HepG2 (cell line): ENCODE data around the gene DALRD3. TPM values are rescaled to one million over a fixed set of nuclear protein-coding genes. Genes with fewer than 3 reads are reported as not detected.

ENCODE experiments used
- ATF2 ChIP-seq: sonication (generic); formaldehyde crosslinking; IDR thresholded peaks from 2 replicates; pipeline ENCODE4 v1.4.0; 2020; ENCODE audit warnings: missing genetic modification reagents
- CBX5 ChIP-seq: sonication (generic); formaldehyde crosslinking; IDR thresholded peaks from 2 replicates; pipeline ENCODE4 v1.4.0; 2020; ENCODE audit warnings: missing genetic modification reagents, borderline replicate concordance
- DBP ChIP-seq: sonication (generic); formaldehyde crosslinking; IDR thresholded peaks from 2 replicates; pipeline ENCODE4 v1.4.0; 2020; ENCODE audit warnings: missing genetic modification reagents; ENCODE audit errors: not compliant biosample characterization
- EED ChIP-seq: sonication (generic); formaldehyde crosslinking; IDR thresholded peaks from 2 replicates; pipeline ENCODE4 v1.5.0; 2020; ENCODE audit warnings: mild to moderate bottlenecking, missing genetic modification reagents
- ERF ChIP-seq: IDR thresholded peaks from 2 replicates; pipeline ENCODE4 v1.6.1; 2018; ENCODE audit warnings: missing biosample characterization, missing genetic modification reagents
- HES4 ChIP-seq: sonication (generic); formaldehyde crosslinking; IDR thresholded peaks from 2 replicates; pipeline ENCODE4 v1.9.0; 2021; ENCODE audit warnings: mild to moderate bottlenecking, missing genetic modification reagents, borderline replicate concordance
- IKZF5 ChIP-seq: IDR thresholded peaks from 2 replicates; pipeline ENCODE4 v1.6.1; 2018; ENCODE audit warnings: missing genetic modification reagents, mild to moderate bottlenecking, missing compliant biosample characterization
- MIXL1 ChIP-seq: IDR thresholded peaks from 2 replicates; pipeline ENCODE4 v1.6.1; 2016
- MLX ChIP-seq: IDR thresholded peaks from 2 replicates; pipeline ENCODE4 v1.6.1; 2016
- NPAS2 ChIP-seq: sonication (generic); formaldehyde crosslinking; IDR thresholded peaks from 2 replicates; pipeline ENCODE4 v1.8.0; 2022; ENCODE audit warnings: mild to moderate bottlenecking, missing genetic modification reagents, borderline replicate concordance
- NR3C1 ChIP-seq: sonication (generic); formaldehyde crosslinking; IDR thresholded peaks from 2 replicates; pipeline ENCODE4 v1.4.0; 2020; ENCODE audit warnings: missing genetic modification reagents
- ZBTB38 ChIP-seq: sonication (generic); formaldehyde crosslinking; IDR thresholded peaks from 2 replicates; pipeline ENCODE4 v1.5.1; 2020; ENCODE audit warnings: mild to moderate bottlenecking, missing genetic modification reagents
- ZFYVE20 ChIP-seq: sonication (generic); formaldehyde crosslinking; IDR thresholded peaks from 2 replicates; pipeline ENCODE4 v1.8.0; 2023; ENCODE audit warnings: low read depth, mild to moderate bottlenecking, moderate library complexity, missing genetic modification reagents, borderline replicate concordance
- ZNF224 ChIP-seq: sonication (generic); formaldehyde crosslinking; IDR thresholded peaks from 2 replicates; pipeline ENCODE4 v1.5.0; 2020; ENCODE audit warnings: mild to moderate bottlenecking, missing genetic modification reagents
- ZNF33A ChIP-seq: sonication (generic); formaldehyde crosslinking; IDR thresholded peaks from 2 replicates; pipeline ENCODE4 v1.5.1; 2020; ENCODE audit warnings: missing genetic modification reagents, mild to moderate bottlenecking, moderate library complexity, borderline replicate concordance
- ZNF34 ChIP-seq: sonication (generic); formaldehyde crosslinking; IDR thresholded peaks from 2 replicates; pipeline ENCODE4 v1.4.0; 2020; ENCODE audit warnings: mild to moderate bottlenecking, missing genetic modification reagents, borderline replicate concordance
- ZNF737 ChIP-seq: sonication (generic); formaldehyde crosslinking; IDR thresholded peaks from 2 replicates; pipeline ENCODE4 v1.5.0; 2020; ENCODE audit warnings: missing genetic modification reagents, mild to moderate bottlenecking, borderline replicate concordance
- ZNF788 ChIP-seq: sonication (generic); formaldehyde crosslinking; IDR thresholded peaks from 2 replicates; pipeline ENCODE4 v1.5.0; 2020; ENCODE audit warnings: mild to moderate bottlenecking, missing genetic modification reagents, borderline replicate concordance
- polyA plus RNA-seq, 8 experiments: library from polyadenylated mRNA; depleted of rRNA in 3 of 8; stranded (reverse) in 7 of 8; unstranded in 1 of 8; fragments of >200 nt; fragmentation: Illumina TruSeq in 4 of 8; extraction: Trizol in 4 of 8; gene quantifications; 2 replicates each; pipeline versions ENCODE4 v1.2.1 to v1.2.3, GENCODE V29; 2011 to 2016; ENCODE audit warnings: low read depth in 4 of 8, missing spikeins in 1 of 8, mixed read lengths in 1 of 8; ENCODE audit not compliant: insufficient read depth in 1 of 8
- total RNA-seq, 5 experiments: library from RNA; depleted of rRNA; stranded (reverse); fragments of >200 nt; fragmentation: Illumina TruSeq; extraction: Trizol; gene quantifications; 2 replicates each; pipeline ENCODE4 v1.2.3, GENCODE V29; 2016; ENCODE audit warnings: low read depth in 1 of 5
- TF ChIP-seq, protein P1 (sequence below): IDR thresholded peaks from 2 replicates; pipeline ENCODE4 v1.6.1; 2012; ENCODE audit warnings: low read depth, low read length, improper control_type of control experiment
- TF ChIP-seq, protein P2 (sequence below): sonication (generic); formaldehyde crosslinking; IDR thresholded peaks from 2 replicates; pipeline ENCODE4 v1.5.0; 2020; ENCODE audit warnings: missing genetic modification reagents

Gene DALRD3
- total and polyA plus RNA-seq, 2 of the 13 experiments (the other 11 are each of a cell fraction or from before 2014, with no cell fraction given) = 19.9 to 36.5 TPM

- TF ChIP-seq ZFYVE20 (CRISPR knock-in tag) (no peak), MLX (CRISPR knock-in tag) (no peak), NPAS2 (CRISPR knock-in tag) (no peak), CBX5 (CRISPR knock-in tag) (0 out of 2 replicates have a peak, but pooled peaks have one; percentile 29), ZNF224 (CRISPR knock-in tag) (peak; percentile 89), ZNF737 (CRISPR knock-in tag) (no peak; the same call in 1 of the 2 replicates), ZBTB38 (no peak), ATF2 (CRISPR knock-in tag) (peak; percentile 85), ZNF33A (CRISPR knock-in tag) (no peak; the same call in 1 of the 2 replicates), EED (CRISPR knock-in tag) (peak; percentile 76), HES4 (CRISPR knock-in tag) (no peak), ZNF34 (CRISPR knock-in tag) (no peak), DBP (CRISPR knock-in tag) (peak; percentile 87), ERF (CRISPR knock-in tag) (no peak; the same call in 1 of the 2 replicates), IKZF5 (CRISPR knock-in tag) (no peak; the same call in none of the 2 replicates), ZNF788 (CRISPR knock-in tag) (peak; percentile 96), NR3C1 (CRISPR knock-in tag) (no peak), MIXL1 (CRISPR knock-in tag) (no peak; the same call in 1 of the 2 replicates)
- TF ChIP-seq, protein P1, sequence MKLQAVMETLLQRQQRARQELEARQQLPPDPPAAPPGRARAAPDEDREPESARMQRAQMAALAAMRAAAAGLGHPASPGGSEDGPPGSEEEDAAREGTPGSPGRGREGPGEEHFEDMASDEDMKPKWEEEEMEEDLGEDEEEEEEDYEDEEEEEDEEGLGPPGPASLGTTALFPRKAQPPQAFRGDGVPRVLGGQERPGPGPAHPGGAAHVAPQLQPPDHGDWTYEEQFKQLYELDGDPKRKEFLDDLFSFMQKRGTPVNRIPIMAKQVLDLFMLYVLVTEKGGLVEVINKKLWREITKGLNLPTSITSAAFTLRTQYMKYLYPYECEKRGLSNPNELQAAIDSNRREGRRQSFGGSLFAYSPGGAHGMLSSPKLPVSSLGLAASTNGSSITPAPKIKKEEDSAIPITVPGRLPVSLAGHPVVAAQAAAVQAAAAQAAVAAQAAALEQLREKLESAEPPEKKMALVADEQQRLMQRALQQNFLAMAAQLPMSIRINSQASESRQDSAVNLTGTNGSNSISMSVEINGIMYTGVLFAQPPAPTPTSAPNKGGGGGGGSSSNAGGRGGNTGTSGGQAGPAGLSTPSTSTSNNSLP = no peak
- TF ChIP-seq, protein P2, sequence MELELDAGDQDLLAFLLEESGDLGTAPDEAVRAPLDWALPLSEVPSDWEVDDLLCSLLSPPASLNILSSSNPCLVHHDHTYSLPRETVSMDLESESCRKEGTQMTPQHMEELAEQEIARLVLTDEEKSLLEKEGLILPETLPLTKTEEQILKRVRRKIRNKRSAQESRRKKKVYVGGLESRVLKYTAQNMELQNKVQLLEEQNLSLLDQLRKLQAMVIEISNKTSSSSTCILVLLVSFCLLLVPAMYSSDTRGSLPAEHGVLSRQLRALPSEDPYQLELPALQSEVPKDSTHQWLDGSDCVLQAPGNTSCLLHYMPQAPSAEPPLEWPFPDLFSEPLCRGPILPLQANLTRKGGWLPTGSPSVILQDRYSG (CRISPR knock-in tag) = peak; percentile 74; the same call in 1 of the 2 replicates
Observed at GRCh38 chr3:49021813-49022687, 3.7 kb upstream of the DALRD3 start, which contains the start of gene NDUFAF3 (continued).
